Iris pigment epithelial cell (primary cell): ENCODE data around the gene PIGM.
"Not testable (repeated sequence)": the region's sequence is repeated elsewhere in the genome, so short reads cannot be mapped to it uniquely, and the experiment has no call there.

ENCODE experiments used
- DNase-seq: peaks from one replicate; pipeline ENCODE4 v3.0.0-alpha.2; 2011; ENCODE audit warnings: low read depth

Gene PIGM

GRCh38 chr1:160061369-160062229, 29.8 kb upstream of the PIGM start:
- no peak for DNase-seq

DNA sequence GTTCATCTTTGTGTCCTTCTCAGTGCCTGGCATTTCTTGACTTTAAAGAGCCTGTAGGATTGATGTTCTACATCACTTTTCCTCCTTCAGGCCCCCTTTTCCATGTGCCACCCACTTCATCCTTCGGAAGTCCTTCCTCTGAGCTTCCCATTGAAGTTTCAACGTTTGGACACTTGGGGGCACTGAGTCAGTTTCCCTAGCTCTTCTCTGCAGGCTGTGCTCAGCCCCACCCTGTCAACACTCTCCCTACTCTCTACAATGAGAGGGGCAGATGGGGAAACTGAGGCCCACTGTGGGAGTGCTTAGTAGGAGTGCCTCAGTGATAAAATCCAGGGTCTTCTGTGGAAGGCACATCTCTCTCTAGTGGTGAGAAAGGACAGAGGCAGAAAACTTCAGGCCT, 26.3 kb upstream of the PIGM start:
- DNase-seq: peak; percentile 17

DNA sequence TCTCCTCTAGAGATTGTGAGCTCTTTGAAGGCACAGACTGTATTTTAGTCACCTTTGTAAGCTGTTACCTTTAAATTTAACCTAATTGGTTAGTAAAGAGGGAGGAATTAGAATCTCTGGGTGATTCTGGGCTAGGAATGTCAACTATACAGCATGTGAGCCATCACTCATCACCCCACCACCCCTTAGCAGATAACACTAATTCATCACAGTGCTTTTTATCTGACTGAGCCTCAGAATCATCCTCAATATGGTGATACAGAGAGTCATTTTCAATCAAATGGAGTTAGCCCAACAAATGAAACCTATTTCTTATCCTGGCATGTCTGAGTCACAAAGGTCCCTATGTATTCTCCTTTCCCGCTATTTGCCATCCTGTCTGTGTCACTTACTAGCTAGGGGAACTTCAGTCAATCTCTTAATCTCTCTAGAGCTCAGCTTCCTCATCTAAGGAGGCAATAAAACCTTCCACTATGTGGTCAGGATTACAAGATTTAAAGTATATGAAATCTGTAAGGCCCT, 24.9 kb upstream of the PIGM start:
- no peak for DNase-seq

- no peak for DNase-seq
These were observed 22.0 kb upstream of the PIGM start for GRCh38 chr1:160053548-160054365.

DNA sequence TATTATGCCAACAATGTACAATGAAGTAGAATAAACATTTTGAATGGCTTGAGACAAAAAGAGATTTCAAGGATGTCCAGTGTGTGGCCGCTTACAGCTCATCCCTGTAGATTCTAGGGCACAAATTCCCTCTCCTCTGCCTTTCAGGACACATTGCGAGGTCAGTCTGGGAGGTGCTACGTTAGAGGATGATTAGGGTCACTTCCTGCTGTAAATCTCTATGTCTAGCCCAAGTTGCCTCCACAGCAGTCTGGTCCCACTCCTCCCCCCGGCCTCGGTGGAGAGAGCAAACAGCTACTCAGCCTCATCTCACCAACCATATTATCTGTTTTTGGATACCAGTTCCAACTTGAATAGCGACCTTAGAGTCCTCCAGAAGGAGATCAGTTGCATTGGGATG, 21.1 kb upstream of the PIGM start:
- no peak for DNase-seq

GRCh38 chr1:160050619-160051018, 18.8 kb upstream of the PIGM start:
- no peak for DNase-seq

DNA sequence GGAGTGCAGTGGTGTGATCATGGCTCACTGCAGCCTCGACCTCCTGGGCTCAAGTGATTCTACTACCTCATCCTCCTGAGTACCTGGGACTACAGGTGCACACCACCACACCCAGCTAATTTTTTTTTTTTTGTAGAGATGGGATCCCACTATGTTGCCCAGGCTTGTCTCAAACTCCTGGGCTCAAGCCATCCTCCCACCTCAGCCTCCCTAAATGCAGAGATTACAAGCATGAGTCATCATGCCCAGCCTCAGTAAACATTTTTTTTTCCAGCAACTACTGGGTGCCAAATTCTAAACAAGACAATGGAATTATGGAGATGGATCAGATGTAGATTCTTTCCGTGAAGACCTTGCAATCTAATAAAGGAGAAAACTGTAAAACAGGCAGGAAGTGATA, 18.4 kb upstream of the PIGM start:
- not testable (repeated sequence) for DNase-seq

- DNase-seq: no peak
These were observed 17.3 kb upstream of the PIGM start for GRCh38 chr1:160049101-160049500.

- DNase-seq: no peak
These were observed 16.5 kb upstream of the PIGM start for GRCh38 chr1:160048335-160048734.

DNA sequence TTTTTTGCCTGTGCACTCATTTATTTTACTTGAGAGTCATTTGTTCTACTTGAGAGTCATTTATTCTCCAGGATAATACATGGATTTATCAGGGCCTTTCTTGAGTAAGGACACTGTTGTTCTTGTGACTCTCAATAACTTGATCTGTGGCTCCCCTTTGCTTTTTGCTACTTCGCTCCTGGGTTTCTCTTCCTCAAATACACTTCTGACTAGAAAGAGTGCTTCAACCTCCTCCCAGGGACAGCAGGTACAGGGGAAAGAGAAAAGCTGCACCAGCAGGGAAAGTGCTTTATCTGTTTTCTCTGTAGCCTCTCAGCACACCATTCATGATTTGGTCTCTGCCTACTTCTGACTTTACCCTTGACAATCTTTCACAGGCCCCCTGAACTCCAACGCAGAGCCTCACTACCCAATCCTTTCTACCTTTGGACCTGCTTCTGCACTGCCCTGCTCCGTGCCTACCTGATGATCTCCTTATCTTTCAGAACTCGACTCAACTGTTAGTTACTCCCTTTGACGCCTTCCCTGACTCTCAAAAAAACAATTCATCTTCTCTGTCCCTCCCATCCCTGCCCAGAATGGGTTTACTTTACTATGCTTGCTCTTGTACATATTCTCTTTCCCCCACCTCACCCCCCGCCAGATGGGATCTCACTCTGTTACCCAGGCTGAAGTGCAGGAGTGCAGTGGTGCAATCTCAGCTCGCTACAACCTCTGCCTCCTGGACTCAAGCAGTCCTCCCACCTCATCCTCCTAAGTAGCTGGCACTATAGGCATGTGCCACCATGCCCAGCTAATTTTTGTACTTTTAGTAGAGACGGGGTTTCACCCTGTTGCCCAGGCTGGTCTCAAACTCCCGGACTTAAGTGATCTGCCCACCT, 15.6 kb upstream of the PIGM start:
- no peak for DNase-seq

GRCh38 chr1:160046494-160047110, 14.8 kb upstream of the PIGM start:
- DNase-seq: peak; percentile 32

- no peak for DNase-seq
These were observed 13.9 kb upstream of the PIGM start for GRCh38 chr1:160045653-160046052.

DNA sequence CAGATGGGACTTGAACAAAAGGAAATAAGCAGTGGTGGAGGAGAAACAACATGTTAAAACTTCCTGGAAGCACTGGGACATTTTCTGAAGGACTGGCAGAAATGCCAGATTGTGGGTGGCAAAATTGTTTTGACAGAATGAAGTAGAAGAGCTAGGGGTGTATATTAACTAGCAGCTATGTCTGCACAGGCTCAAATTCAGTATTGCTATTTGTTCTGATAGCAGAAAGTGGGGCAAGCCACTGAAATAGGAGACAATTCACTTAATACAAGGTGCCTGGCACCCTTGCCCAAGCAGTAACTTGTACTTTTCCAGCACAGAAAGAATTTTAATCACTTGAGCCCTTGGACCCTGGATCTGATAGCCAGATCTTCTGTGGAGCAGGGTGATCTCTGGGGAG, 11.8 kb upstream of the PIGM start:
- no peak for DNase-seq

DNA sequence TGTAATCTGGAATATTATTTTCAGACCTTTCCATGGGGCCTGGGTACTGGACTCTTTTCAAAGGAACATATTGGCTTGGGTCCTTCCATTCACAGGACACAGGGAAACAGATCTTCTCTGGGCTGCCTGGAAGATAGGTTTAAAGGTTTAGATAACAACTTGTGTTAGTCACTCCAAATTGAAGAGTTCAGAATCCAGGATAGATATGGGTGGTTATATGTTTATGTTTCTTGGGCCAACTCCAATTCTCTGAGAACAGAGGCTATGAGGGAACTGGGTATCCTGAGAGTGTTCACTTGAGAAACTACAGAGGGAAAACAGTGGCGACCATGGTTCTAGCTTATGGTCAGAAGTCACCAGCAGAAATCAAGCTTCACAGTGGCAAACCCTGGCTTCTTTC, 8.7 kb upstream of the PIGM start:
- DNase-seq: peak; percentile 36

GRCh38 chr1:160032165-160032820, 503 bp upstream of the PIGM start:
- no peak for DNase-seq

DNA sequence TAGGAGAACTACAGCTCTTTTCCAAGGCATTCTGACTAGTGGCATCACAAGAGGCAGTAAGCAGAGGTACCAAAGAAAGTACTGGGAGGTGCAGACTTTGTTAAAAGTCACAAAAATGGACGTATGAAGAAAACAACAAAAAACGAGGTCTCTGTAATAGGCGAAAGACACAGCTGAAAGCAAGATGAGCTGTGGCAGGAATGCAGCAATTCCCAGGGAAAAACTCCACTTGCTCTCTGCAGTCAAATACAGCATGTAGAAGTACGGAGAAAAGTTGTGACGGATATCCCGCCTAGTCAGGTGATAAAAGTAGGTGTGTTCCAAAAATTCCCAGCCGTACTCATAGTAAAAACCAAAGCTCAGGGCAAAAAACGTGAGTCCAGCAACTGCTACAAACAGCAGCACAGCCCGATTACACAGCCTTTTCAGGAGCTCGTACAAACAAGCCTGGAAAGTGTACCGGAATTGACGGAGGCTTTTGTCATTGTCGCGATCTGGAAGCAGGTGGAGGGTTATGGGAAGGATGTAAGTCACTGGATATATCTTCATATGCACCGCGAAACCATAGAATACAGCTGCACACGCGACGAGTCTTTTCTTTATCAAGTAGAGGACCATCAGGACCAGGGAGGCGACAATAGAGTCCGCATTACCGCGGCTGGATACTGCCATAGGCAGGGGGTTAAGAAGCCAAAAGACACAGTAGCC, 979 bp downstream of the PIGM start:
- no peak for DNase-seq

GRCh38 chr1:160028426-160028825, 3.4 kb downstream of the PIGM start:
- DNase-seq: no peak

GRCh38 chr1:160025314-160025713, 6.5 kb downstream of the PIGM start:
- DNase-seq: no peak

DNA sequence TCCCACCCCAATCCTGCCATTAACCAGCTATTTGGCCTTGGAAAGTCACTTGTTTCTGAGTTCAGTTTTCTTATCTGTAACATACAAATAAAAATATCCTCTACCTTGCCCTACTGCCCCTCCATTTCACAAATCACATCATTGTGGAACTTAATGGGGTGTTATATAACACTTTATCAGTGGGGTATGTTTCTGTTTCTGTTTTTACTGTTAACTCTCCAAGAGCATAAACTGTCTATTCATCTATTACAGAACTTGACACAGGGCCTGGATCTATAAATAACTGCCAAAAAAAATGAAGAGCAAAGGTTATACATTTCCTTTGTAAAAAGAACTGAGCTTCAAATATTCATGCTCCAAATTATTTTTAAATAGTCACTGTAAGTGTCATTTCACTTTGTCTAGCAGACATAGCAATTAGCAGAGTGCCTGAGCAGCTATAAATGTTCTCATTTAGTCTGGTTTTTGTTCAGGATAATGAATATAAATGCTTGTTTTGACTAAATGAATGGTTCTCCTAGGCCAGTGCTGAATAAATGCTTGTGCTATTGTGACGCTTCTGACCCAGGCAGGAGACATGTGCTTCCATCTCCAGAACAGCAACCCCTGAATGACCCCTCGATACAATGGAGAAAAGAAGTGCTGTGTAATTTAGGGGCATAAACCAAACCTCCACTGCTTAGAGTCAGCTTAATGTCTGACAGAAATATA, 7.4 kb downstream of the PIGM start:
- no peak for DNase-seq
